H4 (cell line): ENCODE data around the gene LRRC74A. TPM values are rescaled to one million over a fixed set of nuclear protein-coding genes. Genes with fewer than 3 reads are reported as not detected.
A peak's percentile ranks its signal among the peaks of the same experiment; 100 is the strongest.

Experiments used
- DNase-seq: peaks from one replicate; pipeline ENCODE4 v3.0.0-alpha.2; 2015; ENCODE audit warnings: low spot score
- total RNA-seq: library from RNA; depleted of rRNA; stranded (reverse); fragments of >200 nt; shearing (Covaris generic); gene quantifications from 2 replicates; pipeline ENCODE4 v1.2.3, GENCODE V29; 2014; rRNA removed

LRRC74A gene
- not detected in 2 replicates for total RNA-seq

DNA sequence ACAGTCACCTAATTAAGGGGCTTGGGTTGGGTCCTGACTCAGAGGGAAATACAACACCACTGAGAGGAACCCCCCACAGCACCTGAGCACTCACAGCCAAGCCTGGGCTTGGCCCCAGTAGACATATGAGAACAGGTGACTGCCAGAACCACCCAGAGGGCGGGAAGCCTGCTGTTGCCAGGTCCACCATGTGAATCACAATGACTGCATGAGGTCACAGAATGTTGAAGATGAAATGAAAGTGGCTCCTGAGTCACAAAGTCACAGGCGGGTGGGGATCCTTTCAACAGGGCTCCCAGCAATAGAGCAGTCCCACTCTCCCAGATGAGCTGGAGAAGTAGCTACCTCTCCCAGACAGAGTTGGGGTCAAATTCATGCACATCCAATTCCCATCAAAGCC, at the start of gene LRRC74A:
Gene LRRC74A, plus strand, starts transcription at position 287 of the 400 bp plus-strand sequence. CDS start 290 bp downstream, outside the sequence.
- no peak for DNase-seq

DNA sequence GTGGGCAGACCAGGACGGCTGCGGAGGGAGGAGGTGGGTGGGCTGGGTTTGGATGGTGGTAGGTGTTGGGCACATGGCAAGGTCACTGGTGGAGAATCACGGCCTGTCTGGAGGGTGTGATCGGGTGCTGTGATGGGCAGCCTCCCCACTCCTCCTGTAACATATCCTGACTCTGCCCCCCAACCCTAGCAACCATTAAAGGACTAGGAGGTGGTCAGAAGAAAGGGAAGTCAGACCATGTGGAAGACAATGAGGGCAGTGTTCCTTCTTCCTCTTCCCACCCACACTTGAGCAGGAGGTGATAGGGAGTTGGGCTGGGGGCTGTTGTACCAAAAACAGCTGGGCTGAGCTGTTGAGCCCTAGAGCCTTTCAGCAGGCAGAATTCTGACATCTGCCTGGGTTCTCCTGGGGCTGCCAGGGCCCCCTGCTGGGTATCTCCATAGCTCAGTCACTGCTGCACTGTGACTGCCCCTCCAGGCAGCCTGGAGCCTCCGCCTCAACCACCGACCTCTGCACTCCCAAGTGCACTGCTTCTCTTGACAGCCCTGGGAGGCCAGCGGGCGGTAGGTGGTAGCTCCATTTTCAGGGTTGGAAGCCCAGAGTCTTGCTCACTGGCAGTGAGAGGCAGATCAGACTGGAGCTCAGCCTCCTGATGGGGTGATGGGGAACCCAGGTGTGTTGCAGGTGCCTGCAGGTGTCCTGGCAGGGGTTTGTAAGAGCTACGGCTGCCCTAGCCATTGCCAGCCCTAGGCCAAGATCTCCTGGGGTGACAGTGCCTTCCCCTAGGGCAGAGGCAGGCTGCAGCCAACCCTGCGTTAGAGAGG, 49.6 kb upstream of the LRRC74A start:
- no peak for DNase-seq

DNA sequence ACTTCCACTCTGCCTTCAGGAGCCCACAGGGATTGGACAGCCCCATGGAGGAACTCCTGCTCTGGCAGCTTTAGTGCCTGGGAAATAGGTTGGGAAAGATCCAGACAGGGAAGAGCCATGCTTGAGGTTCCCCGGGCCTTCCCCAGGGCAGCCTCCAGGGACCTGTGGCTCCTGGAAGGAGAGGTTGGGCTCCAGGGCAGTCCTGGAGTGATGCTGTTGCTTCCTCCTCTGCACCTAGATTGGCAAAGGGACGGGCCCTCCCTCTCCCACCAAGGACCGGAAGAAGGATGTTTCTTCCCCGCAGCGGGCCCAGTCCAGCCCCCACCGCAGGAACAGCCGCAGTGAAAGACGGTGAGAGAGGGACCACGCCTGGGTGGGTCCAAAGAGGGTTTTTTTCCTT, 48.5 kb upstream of the LRRC74A start:
- DNase-seq: no peak

DNA sequence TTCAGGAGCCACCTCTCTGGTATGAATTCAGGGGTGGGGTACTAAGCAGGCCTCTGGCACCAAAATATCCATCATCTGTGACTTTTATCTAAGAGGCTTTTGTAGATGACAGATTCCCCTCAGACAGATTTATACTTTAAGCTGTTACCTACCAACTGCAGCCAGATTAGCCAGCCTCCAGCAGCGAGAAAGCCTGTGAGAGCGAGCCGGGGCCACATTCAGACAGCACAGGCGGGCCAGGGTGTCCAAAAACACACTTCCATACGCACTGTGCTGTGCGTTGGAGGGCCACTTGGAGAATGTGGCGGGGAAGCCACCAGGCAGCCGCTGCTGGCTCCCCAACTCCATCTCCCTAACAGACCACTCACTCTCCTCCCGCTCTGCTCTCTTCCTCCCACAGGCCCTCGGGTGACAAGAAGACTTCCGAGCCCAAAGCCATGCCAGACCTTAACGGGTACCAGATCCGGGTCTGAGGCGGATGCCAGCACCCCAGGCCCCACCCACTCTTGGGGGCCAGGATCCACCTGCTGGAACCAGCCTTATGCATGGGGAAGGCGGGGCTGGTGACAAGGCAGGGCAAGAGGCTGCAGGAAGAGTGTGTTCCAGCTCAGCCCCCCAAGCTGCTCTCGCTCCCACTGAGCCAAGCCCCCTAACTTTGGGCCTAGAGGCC, 47.5 kb upstream of the LRRC74A start:
- no peak for DNase-seq

DNA sequence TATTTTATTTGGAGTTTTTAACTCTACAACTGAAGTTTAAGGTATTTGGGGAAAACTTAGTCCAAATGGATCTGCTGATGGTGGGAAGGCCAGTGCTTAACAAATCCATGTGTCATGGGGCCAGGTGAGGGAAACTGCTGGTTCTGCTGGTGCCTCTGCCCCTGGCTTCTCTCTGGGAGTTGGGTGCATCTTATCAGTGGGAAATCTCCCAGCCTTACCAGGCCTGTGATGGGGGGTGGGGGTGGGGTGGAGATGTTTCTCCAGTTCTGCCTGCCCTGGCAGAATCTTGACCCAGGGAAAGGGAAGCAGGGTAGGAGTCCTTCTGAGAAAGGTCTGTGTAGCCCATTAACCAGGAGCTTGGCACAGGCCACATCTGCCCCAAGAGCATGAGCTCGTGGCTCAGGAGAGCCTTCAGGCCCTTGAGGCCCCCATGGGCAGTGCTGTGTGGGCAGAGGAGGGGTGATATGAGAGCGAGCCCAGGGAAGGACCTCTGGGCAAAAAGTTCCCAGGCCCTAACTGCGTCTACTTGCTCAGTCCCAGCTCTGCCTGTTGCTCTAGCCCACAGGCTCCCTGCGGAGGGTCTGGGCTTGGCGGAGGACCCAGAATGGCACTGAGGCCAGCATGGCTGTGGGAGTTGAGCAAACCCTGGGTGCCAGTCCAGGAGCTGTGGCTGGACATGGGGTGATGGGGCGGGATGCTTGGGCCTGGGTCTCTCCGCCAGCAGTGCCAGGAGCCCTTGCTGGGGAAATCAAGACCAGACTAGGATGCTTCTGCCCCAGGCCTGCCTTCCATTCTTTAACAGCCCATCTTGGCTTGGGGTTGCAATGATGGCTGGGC, 46.8 kb upstream of the LRRC74A start:
- DNase-seq: no peak

DNA sequence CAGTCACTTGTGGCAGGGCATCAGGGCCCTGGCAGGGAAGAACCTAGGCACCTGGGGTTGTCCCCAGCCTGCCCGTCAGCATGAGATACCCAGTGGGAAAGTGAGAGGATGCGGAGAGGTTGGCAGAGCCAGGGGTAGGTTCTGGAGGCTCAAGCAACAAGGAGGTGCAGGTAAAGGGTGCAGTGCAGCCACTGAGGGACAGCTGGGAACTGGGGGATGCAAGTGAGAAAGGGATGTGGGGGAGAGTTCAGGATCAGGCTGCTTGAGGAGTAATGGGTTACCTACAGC, 46.2 kb upstream of the LRRC74A start:
- DNase-seq: no peak

DNA sequence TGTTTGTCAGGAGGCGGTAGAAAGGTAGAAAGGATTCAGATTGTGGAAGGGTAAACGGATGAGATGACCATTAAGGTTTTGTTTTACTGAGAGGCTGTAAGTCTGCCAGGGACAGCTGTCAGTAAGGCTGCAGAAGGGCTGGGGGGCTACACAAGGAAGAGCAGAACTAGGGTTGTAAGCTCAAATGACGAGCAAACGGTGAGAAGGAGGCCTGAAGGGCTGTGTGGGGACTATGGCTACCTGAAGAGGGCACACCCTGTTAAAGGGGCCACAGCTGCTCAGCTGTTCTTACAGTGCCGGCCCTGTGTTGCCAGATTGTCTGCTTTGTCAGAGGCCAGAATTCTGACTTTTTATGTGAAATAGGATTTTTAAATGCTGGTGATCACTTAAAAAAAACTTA, 45.8 kb upstream of the LRRC74A start:
- DNase-seq: no peak

DNA sequence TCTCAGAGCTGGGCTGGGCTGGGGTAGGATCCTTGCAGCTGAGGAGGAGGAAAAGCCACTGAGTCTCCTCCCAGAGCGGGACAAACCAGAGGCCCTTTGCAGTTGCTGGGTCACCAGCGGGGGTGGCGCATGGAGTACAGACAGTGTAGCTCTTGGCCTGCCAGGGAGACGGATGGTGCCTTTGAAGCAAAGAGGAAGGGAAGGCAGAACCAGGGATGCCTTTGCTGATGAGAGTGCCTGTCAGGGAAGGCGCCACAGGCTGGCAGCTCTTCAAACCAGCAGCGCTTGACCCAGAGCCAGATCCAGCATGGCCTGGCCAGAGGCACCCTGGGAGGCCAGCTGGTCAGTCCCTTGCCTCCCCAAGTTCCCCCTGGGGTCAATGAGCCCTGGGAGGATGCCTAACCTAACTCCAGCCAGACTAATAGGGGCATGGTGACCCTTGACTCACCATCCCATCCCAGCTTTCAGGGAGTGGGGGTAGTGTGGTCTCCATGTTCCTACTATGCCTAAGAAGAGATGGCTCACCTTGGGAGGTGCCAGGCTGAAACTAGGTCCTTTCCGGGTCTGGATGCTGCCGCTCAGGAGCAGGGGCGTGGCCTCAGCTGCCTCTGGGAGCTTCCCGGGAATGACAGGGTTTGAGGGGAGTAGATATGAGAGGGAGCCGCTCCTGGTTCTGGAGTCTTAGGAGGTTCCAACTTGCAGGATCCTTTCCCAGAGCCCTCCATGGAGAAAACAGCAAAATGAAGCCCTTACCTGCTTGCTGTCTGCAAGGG, 45.1 kb upstream of the LRRC74A start:
- DNase-seq: no peak

DNA sequence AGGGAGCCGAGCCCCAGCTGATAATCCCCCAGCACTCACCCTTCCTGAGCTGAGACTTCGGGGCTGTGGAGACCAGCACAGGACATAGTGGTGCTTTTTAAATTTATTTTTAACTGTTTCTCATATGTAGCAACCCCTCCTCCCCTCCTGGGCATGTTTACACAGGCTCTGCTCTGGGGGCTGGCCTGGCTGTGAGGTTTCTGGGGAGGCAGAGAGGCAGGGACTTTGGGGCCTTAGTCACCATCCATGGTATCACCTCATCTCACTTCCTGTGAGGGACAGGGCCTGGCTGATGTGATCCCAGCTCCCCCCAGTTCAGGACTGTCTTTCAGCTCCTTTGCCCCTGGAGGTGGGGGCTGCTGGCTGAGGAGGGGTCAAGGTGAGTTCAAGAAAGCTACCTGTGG, 44.6 kb upstream of the LRRC74A start:
- no peak for DNase-seq

DNA sequence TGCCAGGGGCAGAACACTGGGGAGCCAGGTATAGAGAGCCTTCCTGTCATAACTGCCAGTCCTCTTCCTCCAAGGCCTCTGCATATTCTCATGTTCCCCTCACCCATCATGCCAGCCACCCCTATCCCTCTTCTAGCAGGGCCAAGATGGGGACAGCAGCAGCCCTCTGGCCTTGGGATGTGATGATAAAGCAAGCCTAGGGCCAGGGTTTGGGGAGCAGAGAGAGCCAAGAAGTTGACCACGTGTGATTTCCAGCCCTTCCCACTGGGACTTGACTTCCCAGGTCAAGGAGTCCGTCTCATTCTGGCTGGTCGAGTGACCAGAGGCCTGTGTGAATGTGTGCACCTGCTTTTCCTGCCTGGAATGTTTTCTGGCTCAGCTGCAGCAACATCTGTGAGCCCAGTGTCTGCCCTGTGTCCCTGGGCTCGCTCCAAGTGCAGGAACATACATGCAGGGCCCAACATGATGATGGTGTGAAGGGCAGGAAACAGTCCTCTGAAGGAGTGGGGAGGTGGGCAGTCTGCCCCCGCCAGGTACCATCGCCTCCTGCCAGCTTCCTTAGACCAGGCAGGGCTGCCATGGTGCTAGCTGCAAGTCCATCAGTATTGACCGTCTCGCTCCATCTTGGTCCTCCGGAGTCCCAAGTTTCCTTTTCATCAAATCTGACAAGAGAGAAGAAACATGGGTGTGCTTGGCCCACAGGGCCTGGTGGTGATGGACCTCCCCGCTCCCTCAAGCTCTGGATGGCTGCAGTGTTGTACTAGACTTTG, 43.9 kb upstream of the LRRC74A start:
- no peak for DNase-seq

DNA sequence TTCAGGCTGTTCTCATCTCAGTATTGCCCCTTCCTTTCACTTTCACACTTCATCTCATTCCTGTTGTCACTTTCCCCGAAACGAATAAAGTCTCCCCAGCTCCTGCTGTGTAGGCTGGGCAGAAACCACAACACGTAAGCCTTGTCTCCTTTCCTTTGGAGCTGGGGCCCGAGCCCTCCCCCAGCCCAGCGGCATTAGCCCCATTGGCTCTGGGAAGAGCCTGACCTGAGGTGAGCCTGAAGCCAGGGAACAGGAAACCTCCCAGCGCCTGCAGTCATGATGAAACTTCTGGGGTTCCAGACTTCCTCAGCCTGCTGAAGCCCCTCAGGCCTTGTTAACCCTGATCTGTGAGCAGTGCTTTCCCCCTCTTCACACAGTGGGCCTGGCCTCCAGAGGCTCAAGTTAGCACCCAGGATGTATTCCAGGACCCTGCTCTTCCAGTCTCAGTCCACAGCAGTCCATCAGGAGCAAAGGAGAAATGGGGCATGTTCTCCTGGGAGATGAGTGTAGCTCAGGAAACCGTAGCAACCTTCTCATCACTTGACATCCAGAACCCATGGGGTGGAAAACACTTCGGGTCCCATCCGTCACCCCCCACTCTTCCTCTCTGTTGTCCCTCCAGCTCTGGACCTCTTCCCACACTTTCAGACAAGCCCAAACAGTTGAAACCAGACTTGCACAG, 43.2 kb upstream of the LRRC74A start:
- DNase-seq: no peak

DNA sequence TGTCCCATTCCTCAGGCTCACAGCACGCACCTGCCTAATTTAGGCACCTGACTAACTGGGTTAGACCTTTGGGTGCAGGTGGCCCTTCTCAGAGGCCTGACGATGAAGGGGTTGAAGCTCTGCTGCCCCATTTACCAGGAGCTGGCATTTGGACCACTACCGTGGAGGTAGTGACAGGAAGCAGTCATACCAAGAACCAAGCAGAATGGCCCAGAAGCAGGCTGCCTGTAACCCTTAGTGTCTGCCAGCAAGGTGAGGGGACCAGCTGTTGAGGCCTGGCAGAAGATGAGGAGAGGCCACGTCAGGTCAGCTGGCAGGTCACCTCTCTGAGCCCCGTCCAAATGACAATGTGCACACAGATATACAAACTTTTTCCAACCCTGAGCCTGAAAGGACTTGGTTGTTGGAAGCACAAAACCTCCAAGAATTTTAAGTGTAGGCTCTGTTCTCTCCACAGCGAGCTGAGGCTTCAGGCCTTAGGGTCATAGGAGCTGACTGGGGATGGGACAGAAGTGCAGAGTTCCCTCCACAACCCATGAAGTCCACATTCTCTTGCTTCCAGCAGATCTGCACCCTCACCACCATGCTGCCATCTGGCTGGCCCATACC, 41.8 kb upstream of the LRRC74A start:
- no peak for DNase-seq

DNA sequence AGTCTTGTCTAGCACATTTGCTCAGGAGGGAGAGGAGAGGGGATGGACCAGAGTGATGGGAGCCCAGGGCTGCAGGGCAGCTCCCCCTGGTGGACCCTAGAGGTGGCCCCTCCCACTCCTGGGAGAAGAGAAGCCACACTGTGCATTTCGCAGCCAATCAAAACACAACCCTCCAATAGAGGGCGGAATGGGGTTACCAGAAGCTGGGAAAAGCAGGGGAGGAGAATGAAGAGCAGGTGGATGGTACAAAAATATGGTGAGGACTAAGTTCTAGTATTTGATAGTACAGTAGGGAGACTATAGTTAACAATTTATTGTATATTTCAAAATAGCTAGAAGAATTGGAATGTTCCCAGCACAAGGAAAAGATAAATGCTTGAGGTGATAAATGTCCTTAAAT, 41.3 kb upstream of the LRRC74A start:
- peak; percentile 74 for DNase-seq

DNA sequence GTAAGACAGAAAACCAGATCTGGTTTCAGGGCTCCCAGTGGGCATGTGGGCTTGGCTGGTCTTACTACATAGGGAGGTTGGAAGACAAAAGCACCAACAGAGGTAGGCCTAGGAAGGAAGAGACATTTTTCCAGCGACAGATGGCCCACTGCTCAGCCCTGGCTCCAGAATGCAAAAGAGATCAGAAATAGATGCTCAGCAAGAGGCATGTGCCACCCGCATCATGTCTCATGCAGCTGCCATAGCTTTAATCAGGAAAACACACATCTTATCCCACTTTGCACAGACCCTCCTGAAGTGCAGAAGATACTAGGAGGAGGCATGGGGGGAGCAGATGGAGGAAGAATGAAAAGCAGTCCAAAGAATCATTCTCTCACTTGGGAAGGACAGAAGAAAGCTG, 39.6 kb upstream of the LRRC74A start:
- no peak for DNase-seq

DNA sequence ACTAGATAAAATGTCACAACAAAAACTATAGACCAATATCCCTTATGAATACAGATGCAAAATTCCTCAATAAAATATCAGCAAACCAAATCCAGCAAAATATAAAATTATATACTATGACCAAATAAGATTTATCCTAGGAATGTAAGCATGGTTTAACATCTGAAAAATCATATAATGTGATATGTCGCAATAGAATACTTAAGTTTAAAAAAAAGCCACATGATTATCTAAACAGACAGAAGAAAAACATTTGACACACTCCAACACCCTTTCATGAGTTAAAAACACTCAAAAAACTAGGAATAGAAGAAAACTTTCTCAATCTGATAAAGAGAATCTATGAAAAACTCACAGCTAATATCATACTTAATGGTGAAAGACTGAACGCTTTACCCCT, 33.8 kb upstream of the LRRC74A start:
- no peak for DNase-seq

DNA sequence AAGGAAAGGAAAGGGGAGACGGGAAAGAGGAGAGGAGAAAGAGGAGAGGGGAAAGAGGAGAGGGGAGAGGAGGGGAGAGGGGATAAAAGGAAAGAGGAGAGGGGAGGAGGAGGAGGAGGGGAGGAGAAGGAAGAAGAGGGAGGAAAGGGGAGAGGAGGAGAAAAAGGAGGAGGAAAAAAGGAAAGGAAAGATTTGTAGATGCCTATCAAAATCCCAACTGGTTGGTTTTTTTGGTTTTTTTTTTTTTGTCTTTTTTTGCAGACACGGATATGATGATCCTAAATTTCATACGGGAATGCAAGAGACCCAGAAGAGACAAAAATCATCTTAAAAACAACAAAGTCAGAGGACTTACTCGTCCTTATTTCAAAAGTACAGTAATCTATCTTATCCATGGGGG, 32.9 kb upstream of the LRRC74A start:
- no peak for DNase-seq

DNA sequence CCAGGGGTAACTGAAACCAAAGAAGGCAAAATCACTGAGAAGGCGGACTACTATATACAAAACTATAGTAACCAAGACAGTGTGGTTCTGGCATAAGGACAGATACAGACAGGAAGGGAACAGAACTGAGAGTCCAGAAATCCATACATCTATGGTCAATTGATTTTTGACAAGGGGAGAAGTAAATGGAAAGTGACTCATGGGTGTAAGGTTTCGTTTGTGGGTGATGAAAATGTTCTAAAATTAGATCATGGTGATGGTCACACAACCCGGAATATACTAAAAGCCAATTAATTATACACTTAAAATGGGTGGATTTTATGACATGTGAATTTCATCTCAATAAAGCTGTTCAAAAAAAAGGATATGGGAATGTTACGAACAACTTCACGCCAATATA, 32.3 kb upstream of the LRRC74A start:
- DNase-seq: no peak

DNA sequence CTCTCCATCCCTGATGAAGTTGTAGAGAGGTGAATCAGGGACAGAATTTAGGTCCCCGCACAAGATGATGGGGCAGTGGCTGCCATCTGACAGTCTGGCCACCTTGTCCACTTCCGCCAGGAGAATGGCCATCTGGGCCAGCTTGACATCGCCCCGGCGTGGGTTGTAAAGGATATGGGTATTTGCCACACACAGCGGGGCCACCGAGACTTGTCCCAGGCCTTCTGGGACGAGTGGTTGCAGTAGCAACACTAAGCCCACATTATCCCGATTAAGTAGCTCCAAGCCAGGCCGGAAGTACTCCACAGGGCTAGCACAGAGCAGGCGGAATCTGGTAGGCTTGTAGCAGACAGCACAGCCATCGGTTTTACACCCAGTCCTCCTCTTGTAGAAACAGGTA, 19.8 kb upstream of the LRRC74A start:
- DNase-seq: no peak

DNA sequence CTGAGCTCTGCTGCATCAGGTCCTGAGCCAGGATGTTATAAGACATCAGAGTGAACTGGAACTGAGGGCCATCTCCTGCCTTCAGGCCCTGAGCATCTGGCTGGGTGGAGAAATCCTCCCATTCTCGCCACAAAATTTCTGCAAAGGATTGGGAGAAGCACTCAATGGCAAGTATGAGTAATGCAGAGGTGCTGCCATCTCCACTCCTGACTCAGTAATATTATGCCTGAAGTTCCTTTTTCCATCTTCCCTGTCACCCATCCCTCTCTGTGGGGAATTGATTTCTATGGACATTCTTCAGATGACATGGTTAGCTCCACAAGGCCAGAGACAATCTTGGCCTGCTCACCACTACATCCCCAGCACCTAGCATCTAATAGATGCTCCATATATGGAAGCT, 18.2 kb upstream of the LRRC74A start:
- DNase-seq: no peak

DNA sequence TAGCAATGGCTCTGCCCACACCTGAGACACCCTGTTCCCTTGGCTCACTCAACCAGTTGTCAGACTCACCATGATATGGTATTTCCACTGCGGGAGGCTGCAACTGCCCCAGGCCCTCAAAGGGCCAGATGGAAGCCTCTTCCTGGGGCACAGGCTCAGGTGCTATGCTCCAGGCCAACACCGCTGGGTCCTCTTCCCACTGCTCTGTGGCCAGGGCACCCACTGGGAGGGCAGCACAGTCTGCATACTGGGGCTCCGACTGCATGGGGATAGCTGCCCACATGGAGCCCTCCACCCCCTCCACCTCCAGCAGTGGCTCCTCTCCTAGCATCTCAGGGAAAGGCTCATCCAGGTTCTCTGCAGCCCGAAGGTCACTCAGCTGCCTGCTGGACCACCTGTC, 17.2 kb upstream of the LRRC74A start:
- no peak for DNase-seq
